GM19043 (cell line): Measurements from ENCODE around the gene CRYBB3.
"Not testable (repeated sequence)": the region's sequence is repeated elsewhere in the genome, so short reads cannot be mapped to it uniquely, and the experiment has no call there.

Experiments used
- ATAC-seq: cut with Tn5 transposase; IDR thresholded peaks from one replicate; pipeline ENCODE4 v1.9.1; 2021; ENCODE audit warnings: low read depth; ENCODE audit not compliant: unreplicated experiment

Gene CRYBB3

GRCh38 chr22:25174888-25175411, 24.7 kb upstream of the CRYBB3 start:
- no peak for ATAC-seq

GRCh38 chr22:25176175-25176574, 23.5 kb upstream of the CRYBB3 start:
- ATAC-seq: no peak

GRCh38 chr22:25176799-25177198, 22.9 kb upstream of the CRYBB3 start:
- ATAC-seq: no peak

GRCh38 chr22:25177226-25177625, 22.4 kb upstream of the CRYBB3 start:
- ATAC-seq: no peak

GRCh38 chr22:25177895-25178294, 21.8 kb upstream of the CRYBB3 start:
- no peak for ATAC-seq

- not testable (repeated sequence) for ATAC-seq
Measured at GRCh38 chr22:25178348-25178747, 21.3 kb upstream of the CRYBB3 start.

- ATAC-seq: not testable (repeated sequence)
Measured at GRCh38 chr22:25178869-25179631, 20.6 kb upstream of the CRYBB3 start.

- no peak for ATAC-seq
Measured at GRCh38 chr22:25182131-25183110, 17.2 kb upstream of the CRYBB3 start.

GRCh38 chr22:25183949-25184619, 15.6 kb upstream of the CRYBB3 start:
- ATAC-seq: no peak

- ATAC-seq: no peak
Measured at GRCh38 chr22:25186140-25186539, 13.5 kb upstream of the CRYBB3 start.

GRCh38 chr22:25187469-25187868, 12.2 kb upstream of the CRYBB3 start:
- no peak for ATAC-seq

- no peak for ATAC-seq
Measured at GRCh38 chr22:25192406-25192805, 7.3 kb upstream of the CRYBB3 start.

GRCh38 chr22:25193130-25193529, 6.5 kb upstream of the CRYBB3 start:
- ATAC-seq: no peak

- no peak for ATAC-seq
Measured at GRCh38 chr22:25193548-25193947, 6.1 kb upstream of the CRYBB3 start.

- ATAC-seq: no peak
Measured at GRCh38 chr22:25196326-25196725, 3.3 kb upstream of the CRYBB3 start.

GRCh38 chr22:25197340-25197739, 2.3 kb upstream of the CRYBB3 start:
- no peak for ATAC-seq

GRCh38 chr22:25200967-25201366, 1.3 kb downstream of the CRYBB3 start:
- no peak for ATAC-seq

- no peak for ATAC-seq
Measured at GRCh38 chr22:25201557-25202273, 2.1 kb downstream of the CRYBB3 start.

- ATAC-seq: no peak
Measured at GRCh38 chr22:25202290-25202921, 2.7 kb downstream of the CRYBB3 start.

GRCh38 chr22:25203082-25203481, 3.4 kb downstream of the CRYBB3 start:
- ATAC-seq: no peak
